ENCODE data around the gene HYAL1.
A peak's percentile ranks its signal among the peaks of the same experiment; 100 is the strongest.
"Not testable (repeated sequence)": the region's sequence is repeated elsewhere in the genome, so short reads cannot be mapped to it uniquely, and the experiment has no call there.

The HYAL1 gene

GRCh38 chr3:50294089-50294488, 9.3 kb downstream of the HYAL1 start:
- DNase-seq (ENCODE audit: low spot score), result no peak

DNA sequence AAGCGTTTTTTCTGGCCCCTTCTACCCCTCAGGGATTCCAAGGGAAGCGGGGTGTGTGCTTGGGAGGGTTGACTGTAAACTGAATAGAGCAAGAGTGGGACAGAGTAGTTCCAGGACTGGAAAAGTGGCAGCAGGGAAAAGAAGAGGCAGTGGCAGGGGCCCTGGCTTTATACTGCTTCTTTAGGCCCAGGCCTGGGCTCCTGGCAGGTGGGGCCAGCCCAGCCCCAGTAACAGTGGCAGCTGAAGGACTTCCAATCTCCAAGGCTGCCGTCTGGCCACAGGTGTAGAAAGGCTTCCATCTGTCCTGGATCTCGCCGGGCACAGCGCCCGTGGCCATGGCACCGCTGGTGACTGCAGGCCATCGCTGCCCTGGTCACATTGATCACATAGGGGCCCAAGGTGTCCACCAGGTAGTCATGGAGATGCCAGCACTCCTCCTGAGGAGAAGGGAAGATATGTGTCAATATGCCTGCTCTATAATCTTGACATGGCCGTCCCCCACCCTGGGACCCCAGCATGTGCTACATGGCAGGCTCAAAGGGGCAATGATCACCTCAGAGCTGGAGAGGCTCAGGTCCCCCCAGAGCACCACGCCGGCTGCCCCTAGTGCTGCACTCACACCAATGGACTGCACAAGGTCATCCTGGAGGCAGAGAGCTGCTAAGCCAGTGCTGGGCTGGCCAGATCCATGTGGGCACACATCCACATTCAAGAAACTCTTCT, 10.1 kb downstream of the HYAL1 start:
- no peak for DNase-seq (ENCODE audit: low spot score)

DNA sequence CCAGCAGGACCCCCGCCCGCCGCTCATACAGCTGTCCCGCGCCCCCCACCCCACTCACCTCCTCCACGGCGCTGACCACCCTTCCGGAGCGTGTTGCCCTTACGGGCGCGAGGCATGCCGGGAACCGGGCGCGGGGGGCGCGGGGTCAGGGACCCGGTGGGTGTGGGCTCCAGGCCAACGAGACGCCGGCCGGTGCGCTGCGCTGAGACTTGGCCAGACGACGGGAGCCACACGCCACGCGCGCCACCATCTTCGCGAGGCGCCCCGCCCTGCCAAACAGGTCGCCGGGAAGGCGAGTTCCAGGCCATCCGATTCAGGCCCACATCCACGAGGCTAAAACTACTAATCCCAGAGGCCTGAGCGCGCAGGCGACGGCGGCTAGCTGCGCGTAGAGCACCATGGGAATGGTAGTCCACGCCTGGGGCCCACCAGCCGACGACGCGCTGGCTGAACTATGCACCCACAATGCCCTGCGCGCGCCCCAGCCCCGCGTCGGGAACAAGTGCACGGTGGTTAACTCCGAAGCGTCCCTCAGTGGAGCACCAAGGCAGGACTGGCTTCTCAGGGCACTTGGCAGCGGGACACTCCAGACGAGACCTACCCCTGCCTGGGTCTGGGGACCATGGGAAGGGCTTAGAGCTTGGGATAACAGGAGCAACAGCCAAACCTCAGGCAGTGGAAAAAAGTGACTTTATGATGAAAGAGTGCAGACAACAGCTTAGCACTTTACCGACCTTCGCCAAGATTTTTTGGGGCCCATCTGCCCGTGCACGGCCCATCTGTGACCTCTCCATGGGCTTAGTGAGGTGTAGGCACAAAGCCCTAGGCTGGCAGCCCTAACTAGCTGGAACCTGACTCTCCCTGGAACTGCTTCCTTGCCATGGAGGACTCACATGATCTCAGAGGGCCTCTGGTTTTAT, 11.0 kb downstream of the HYAL1 start, which contains the start of gene IFRD2:
IFRD2 (minus strand) TSS at position 271 of the 920 bp plus-strand sequence; CDS start at position 116, 155 bp downstream.
- DNase-seq (ENCODE audit: low spot score), result peak; percentile 96

DNA sequence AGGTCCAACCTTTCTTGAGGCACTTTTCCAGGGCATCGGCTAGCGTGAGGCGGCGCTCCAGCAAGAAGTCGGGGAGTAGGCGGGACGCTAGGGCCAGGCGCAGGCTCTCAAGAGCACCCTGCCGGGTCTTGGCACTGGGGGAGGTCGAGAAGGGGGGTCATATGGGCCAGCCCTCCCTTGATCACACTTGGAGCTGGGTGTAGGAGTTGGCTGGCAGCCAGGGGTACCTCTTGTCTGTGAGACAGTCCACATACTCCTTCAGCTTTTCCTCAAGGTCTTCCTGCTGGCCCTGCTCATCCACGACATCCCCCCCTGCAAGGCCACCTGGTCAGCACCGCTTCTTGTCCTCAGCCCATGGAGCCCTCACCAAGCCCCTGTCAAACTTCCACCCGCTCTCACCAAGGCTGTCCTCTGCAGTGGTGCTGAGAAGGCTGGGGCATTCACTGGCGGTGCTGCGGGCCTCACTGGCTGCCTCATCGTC, 13.2 kb downstream of the HYAL1 start:
- DNase-seq (ENCODE audit: low spot score), result no peak

- no peak for DNase-seq (ENCODE audit: low spot score)
These were observed 14.2 kb downstream of the HYAL1 start for GRCh38 chr3:50289130-50289529.

DNA sequence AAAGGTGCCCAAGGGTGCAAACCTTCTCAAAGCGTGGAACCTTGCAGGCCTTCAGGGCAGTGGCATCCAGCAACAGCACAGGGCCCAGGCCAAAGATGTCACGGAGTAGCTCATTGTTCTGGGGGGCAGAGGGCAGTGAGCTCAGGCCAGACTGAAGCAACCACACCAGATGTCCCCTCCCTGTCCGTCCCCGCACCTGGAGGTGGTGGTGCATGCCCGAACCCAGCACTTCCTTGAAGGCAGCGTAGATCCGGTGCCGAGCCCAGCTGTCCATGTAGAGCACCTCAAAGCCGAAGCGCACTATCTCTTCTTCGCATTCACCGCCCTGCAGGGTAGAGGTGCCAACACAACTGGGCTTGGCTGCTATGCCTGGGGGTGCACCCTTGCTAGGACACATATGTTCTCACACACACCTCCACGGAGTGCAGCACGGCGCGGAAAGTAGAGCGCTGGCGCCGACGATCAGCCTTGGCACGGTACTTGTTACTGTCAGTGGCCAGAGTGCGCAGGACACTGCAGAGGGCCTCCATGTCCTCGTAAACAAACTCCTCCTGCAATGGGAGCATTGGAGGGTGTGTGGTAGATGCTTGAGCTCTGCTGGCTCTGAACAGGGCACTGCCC, 14.9 kb downstream of the HYAL1 start:
- DNase-seq (ENCODE audit: low spot score), result no peak

- no peak for DNase-seq (ENCODE audit: low spot score)
These were observed 16.1 kb downstream of the HYAL1 start for GRCh38 chr3:50287262-50287661.

GRCh38 chr3:50286322-50287227, 16.8 kb downstream of the HYAL1 start:
- no peak for DNase-seq (ENCODE audit: low spot score)

DNA sequence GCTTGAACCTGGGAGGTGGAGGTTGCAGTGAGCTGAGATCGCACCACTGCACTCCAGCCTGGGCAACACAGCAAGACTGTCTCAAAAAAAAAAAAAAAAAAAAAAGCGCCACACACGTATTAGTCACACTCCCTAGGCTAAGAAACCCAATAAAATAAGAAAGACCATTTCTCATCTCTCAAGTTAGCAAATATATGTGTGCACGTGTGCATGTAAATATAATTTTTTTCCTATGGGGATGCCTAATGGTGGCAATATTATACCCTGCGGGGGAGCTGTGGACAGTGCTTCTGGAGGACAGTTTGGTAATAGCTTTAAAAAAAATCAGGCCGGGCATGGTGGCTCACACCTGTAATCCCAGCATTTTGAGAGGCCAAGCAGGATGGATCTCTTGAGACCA, 19.3 kb downstream of the HYAL1 start:
- not testable (repeated sequence) for DNase-seq (ENCODE audit: low spot score)

DNA sequence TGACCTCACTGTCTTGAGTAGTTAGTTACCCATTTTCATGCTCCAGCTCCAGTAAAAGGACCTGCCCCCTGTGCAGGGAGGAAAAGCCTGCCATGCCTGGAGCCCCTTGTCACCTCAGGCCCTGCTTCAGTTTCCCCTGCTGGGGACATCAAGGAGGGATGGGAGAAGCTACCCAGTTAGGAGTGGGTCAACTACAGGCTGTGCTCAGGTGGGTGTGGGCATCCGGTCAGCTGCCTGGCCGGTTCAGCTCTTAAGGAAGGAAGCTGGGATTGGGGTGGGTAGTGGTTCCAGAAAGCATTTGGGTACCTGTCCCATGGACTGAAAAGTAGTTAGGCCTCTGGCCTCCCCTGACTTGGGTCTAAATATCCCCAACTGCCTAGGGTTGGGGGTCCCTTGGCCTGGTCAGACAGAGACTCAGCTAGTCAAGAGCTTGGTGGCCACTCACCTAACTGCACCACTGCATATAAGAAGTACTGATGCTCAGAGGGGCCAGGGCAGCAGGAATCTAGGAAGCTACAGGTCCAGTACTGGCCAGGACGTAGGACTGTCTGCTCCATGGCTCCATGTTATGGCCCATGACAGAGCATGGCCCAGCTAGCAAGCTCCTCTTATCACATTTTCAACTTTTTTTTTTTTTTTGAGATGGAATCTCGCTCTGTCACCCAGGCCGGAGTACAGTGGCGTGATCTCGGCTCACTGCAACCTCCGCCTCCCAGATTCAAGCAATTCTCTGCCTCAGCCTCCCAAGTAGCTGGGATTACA, 23.9 kb downstream of the HYAL1 start:
- no peak for DNase-seq (ENCODE audit: low spot score)

DNA sequence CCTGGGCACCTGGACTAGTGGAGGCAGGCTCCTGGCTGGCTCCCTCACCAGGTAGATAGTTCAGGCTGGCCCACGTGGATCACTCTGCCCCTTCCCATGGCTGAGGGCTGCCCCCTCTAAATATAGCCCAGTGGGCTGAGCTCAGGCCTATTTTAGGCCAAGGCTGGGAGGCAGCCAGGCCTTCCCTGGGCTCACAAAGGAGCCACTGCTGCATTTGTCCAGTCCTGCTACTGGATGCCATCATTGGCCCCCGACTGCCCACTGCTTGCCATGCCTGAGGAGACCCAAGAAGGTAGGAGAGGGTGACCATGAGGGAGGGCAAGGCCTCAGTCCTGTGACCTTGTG, 24.5 kb downstream of the HYAL1 start, which contains the start of gene LSMEM2:
LSMEM2 (plus strand) TSS at position 208 of the 345 bp plus-strand sequence; CDS start at position 235, 27 bp downstream.
- no peak for DNase-seq (ENCODE audit: low spot score)

DNA sequence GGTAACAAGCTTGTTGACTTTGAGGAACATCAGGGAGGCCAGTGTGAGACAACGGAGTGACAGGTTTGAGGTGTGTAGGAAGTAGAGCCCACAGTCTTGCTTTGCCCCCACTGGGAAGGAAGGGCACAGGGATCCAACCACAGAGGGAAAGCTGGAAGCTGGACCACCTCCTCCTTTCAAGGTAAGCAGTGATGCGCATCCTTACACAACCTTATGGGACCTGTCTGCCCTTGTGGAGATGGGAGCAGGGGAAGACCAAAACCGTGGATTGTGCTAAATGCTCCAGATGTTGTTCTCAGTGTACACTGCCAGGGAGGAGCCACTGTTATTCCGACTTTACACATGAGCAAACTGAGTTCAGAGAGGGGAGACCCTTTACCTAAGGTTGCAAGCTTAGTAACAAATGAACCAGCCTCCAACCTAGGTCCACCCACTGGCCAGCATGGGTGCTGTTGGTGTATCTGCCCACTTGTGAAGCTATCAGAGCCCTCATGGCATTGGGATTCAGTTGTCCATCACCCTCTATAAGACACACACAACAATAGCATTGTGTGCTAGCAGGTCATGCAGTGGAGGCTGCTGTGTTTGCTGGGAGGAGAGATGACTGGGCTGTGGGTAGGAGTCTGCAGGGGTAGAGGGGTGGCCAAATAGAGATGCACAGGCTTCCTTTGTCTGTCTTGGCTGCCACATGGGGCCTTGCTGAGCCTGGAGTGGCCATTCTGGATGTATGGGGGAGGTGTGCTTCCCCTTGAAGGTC, 25.1 kb downstream of the HYAL1 start:
- no peak for DNase-seq (ENCODE audit: low spot score)

DNA sequence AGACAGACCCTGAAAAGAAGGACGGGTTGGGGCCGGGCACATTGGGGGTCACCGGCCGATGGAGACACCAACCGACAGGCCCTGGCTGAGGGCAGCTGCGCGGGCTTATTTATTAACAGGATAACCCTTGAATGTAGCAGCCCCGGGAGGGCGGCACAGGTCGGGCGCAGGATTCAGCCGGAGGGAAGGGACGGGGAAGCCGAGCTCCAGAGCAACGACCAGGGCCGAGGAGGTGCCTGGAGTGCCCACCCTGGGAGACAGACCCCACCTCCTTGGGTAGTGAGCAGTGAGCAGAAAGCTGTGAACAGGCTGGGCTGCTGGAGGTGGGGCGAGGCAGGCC, 26.6 kb downstream of the HYAL1 start:
- DNase-seq (ENCODE audit: low spot score), result no peak

- no peak for DNase-seq (ENCODE audit: low spot score)
These were observed 27.2 kb downstream of the HYAL1 start for GRCh38 chr3:50275996-50276761.

GRCh38 chr3:50275141-50275995, 28.0 kb downstream of the HYAL1 start:
- peak; percentile 56 for DNase-seq (ENCODE audit: low spot score)

DNA sequence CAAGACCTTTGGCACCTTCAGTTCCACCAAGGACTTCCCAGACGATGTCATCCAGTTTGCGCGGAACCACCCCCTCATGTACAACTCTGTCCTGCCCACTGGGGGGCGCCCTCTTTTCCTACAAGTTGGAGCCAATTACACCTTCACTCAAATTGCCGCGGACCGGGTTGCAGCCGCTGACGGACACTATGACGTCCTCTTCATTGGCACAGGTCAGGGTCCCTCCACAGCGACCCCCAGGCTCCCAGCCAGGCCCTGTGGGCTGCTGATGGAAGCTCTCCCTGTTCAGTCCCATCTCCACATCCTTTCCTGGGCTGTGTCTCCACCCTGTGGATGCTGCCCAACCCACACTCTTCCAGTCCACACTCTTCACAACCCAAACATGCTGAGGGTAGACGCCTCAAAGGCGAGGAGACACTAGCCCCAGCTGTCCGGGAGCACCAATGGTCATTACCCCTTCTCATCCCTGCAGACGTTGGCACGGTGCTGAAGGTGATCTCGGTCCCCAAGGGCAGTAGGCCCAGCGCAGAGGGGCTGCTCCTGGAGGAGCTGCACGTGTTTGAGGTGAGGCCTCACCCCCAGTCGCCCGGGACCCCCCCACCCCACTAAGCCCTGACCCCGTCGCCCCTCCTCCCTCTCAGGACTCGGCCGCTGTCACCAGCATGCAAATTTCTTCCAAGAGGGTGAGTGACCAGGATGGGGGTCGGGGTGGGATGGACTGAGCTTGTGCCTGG, 28.8 kb downstream of the HYAL1 start:
- DNase-seq (ENCODE audit: low spot score), result peak; percentile 81

DNA sequence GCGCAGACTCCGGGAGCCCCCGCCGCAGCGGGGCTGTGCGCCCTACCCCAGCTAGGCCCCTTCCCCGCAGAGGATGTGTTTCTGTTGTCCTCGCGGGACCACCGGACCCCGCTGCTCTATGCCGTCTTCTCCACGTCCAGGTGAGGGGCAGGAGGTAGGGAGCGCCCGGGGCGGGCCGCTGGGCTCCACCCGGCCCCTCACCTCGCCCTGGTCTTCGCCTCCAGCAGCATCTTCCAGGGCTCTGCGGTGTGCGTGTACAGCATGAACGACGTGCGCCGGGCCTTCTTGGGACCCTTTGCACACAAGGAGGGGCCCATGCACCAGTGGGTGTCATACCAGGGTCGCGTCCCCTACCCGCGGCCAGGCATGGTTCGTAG, 29.7 kb downstream of the HYAL1 start:
- DNase-seq (ENCODE audit: low spot score), result no peak
